HepG2 (cell line): ENCODE data around the gene OAS3. TPM values are rescaled to one million over a fixed set of nuclear protein-coding genes. Genes with fewer than 3 reads are reported as not detected.

Experiments used
- ATAC-seq: fragments of 200-7000 bp; cut with Tn5 transposase; 3 replicates; pipeline ENCODE4 v1.9.1; 2020; ENCODE audit warnings: mild to moderate bottlenecking, moderate library complexity
- BruUV-seq: library from RNA; stranded (reverse); fragments of 400-500 nt; replicated peaks from 2 replicates; lab custom pipeline; 2021; lab: Mats Ljungman, UMichigan
- CTCF ChIA-PET: fragments of 300-600 bp; formaldehyde crosslinking; extraction: SDS; loops from one replicate; lab custom pipeline; 2021; ENCODE audit warnings: low total read pairs, inconsistent platforms, low intra/inter-chr PET ratio; lab: Yijun Ruan, JAX
- POLR2A ChIA-PET: fragments of 350-600 bp; sonication (Branson Sonifier 250); formaldehyde crosslinking; loops from one replicate; lab custom pipeline; 2020; ENCODE audit warnings: antibody characterized with exemption, inconsistent platforms; lab: Yijun Ruan, JAX
- DNase-seq: peaks from one replicate; pipeline ENCODE4 v3.0.0-alpha.2; 2015; ENCODE audit warnings: low spot score
- FAIRE-seq: peaks from 3 replicates; lab custom pipeline; 2011; peaks lifted over from hg19 to GRCh38; lab: Jason Lieb, UNC
- H2AFZ ChIP-seq: one replicate; pipeline ENCODE4 v1.6.1; 2011; ENCODE audit warnings: low read length, inconsistent platforms
- H3K27ac ChIP-seq: fragments of 300-600 bp; 3 replicates; pipeline ENCODE4 v1.8.0; 2011; ENCODE audit warnings: mixed run types, mild to moderate bottlenecking, mixed read lengths, low read length, inconsistent platforms; ENCODE audit not compliant: insufficient read depth; ENCODE audit errors: extremely low read length
- H3K27me3 ChIP-seq, 2 experiments: fragments of 200-600 bp in 1 of 2; 2 replicates in 1 of 2; 3 replicates in 1 of 2; pipeline versions ENCODE4 v1.6.0 to v1.8.0; 2011; ENCODE audit warnings: low read length in 2 of 2, mild to moderate bottlenecking in 2 of 2, moderate library complexity in 2 of 2, inconsistent platforms in 1 of 2; ENCODE audit not compliant: insufficient read depth in 2 of 2, control insufficient read depth in 1 of 2
- H3K36me3 ChIP-seq, 2 experiments: fragments of 200-600 bp in 1 of 2; replicated peaks in 1 of 2; 2 replicates in 1 of 2; 3 replicates in 1 of 2; pipeline versions ENCODE4 v1.5.1 to v1.8.0; 2011; ENCODE audit warnings: low read length in 2 of 2, inconsistent platforms in 1 of 2; ENCODE audit not compliant: insufficient read depth in 2 of 2, control insufficient read depth in 1 of 2
- H3K4me1 ChIP-seq: 2 replicates; pipeline ENCODE4 v1.5.1; 2012; ENCODE audit warnings: low read length, inconsistent platforms; ENCODE audit not compliant: insufficient read depth
- H3K4me2 ChIP-seq: 2 replicates; pipeline ENCODE4 v1.6.0; 2011; ENCODE audit warnings: low read depth, low read length, inconsistent platforms
- H3K4me3 ChIP-seq, 3 experiments: fragments of 200-600 bp in 1 of 3; sonication (generic), shearing (Covaris generic) in 1 of 3; replicated peaks in 1 of 3; 2 replicates each; pipeline ENCODE4 v1.5.1; 2011 to 2016; ENCODE audit warnings: low read length in 3 of 3, inconsistent platforms in 2 of 3, low read depth in 2 of 3, mild to moderate bottlenecking in 2 of 3, control low read depth in 1 of 3, mixed read lengths in 1 of 3; ENCODE audit not compliant: insufficient read depth in 1 of 3
- H3K79me2 ChIP-seq: one replicate; pipeline ENCODE4 v1.6.1; 2011; ENCODE audit warnings: low read length, inconsistent platforms; ENCODE audit not compliant: insufficient read depth
- H3K9ac ChIP-seq: 2 replicates; pipeline ENCODE4 v1.6.0; 2011; ENCODE audit warnings: mild to moderate bottlenecking, low read depth, low read length, inconsistent platforms; ENCODE audit not compliant: insufficient read depth
- H3K9me3 ChIP-seq: 2 replicates; pipeline ENCODE4 v1.5.1; 2012; ENCODE audit warnings: mild to moderate bottlenecking, low read length
- H4K20me1 ChIP-seq: 2 replicates; pipeline ENCODE4 v1.6.0; 2011; ENCODE audit warnings: inconsistent platforms, mild to moderate bottlenecking, low read length, moderate library complexity; ENCODE audit not compliant: insufficient read depth
- ARID2 ChIP-seq: sonication (generic); formaldehyde crosslinking; IDR thresholded peaks from 2 replicates; pipeline ENCODE4 v1.8.1; 2022; ENCODE audit warnings: mild to moderate bottlenecking, missing genetic modification reagents, borderline replicate concordance
- KDM6A ChIP-seq: IDR thresholded peaks from 2 replicates; pipeline ENCODE4 v1.6.1; 2016; ENCODE audit warnings: low read depth
- ZNF326 ChIP-seq: sonication (generic); formaldehyde crosslinking; IDR thresholded peaks from 2 replicates; pipeline ENCODE4 v1.4.0; 2020; ENCODE audit warnings: missing genetic modification reagents, borderline replicate concordance
- WGBS: methylation state at CpG from one replicate; pipeline ENCODE4 v1.1.6; 2017; ENCODE audit warnings: low lambda C conversion rate; 5-methylcytosine and 5-hydroxymethylcytosine counted together
- in situ Hi-C: cut with HindIII; loops from 2 replicates; pipeline ENCODE4 v1.10.0; 2017; ENCODE audit warnings: low pct_unique_long_range_greater_than_20kb; ENCODE audit not compliant: extremely low pct_ligation_motif_present
- intact Hi-C: fragments of 100-400 bp; cut with micrococcal nuclease; formaldehyde crosslinking; loops from one replicate; pipeline ENCODE4 v1.10.0; 2022; ENCODE audit not compliant: unreplicated experiment
- polyA plus RNA-seq, 8 experiments: library from polyadenylated mRNA; depleted of rRNA in 3 of 8; stranded (reverse) in 7 of 8; unstranded in 1 of 8; fragments of >200 nt; fragmentation: Illumina TruSeq in 4 of 8; extraction: Trizol in 4 of 8; gene quantifications; 2 replicates each; pipeline versions ENCODE4 v1.2.1 to v1.2.3, GENCODE V29; 2011 to 2016; ENCODE audit warnings: low read depth in 4 of 8, missing spikeins in 1 of 8, mixed read lengths in 1 of 8; ENCODE audit not compliant: insufficient read depth in 1 of 8
- total RNA-seq, 5 experiments: library from RNA; depleted of rRNA; stranded (reverse); fragments of >200 nt; fragmentation: Illumina TruSeq; extraction: Trizol; gene quantifications; 2 replicates each; pipeline ENCODE4 v1.2.3, GENCODE V29; 2016; ENCODE audit warnings: low read depth in 1 of 5
- TF ChIP-seq, protein P1 (sequence below): fragments of 450-650 bp; IDR thresholded peaks from 2 replicates; pipeline ENCODE4 v1.6.1; 2016

The OAS3 gene
- total and polyA plus RNA-seq, 2 of the 13 experiments (the other 11 are each of a cell fraction or from before 2014, with no cell fraction given), result 4.8 to 10.5 TPM

DNA sequence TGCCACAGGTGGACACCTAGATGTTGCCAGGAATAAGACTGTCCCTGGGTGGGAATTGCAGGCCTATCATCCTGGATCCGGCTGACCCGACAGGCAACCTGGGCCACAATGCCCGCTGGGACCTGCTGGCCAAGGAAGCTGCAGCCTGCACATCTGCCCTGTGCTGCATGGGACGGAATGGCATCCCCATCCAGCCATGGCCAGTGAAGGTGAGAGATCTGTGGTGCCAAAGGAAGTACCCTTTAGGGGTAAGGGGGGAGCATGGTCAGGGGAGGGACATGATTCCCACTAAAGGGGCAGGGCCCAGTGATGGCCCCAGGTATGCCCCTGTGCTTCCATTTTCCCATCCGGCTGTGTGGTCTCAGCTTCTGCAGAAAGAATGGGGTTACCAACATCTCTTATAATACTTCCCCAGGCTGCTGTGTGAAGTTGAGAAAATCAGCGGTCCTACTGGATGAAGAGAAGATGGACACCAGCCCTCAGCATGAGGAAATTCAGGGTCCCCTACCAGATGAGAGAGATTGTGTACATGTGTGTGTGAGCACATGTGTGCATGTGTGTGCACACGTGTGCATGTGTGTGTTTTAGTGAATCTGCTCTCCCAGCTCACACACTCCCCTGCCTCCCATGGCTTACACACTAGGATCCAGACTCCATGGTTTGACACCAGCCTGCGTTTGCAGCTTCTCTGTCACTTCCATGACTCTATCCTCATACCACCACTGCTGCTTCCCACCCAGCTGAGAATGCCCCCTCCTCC lies 31.5 kb downstream of the OAS3 start:
- Histone ChIP-seq H3K36me3 (peaks cover 0 to 1% of the 10 kb centered on the region in 2 experiments; a peak in 2 of 5 replicates), H3K9ac (no peak overlapping the region), H3K4me3 (no peak overlapping the region), H3K79me2 (no peaks in the 10 kb centered on the region), H3K27me3 (no peaks in the 10 kb centered on the region), H3K4me1 (peaks cover 6% of the 10 kb centered on the region; the same call in 1 of the 2 replicates), H4K20me1 (no peaks in the 10 kb centered on the region), H3K9me3 (no peaks in the 10 kb centered on the region), H3K4me2 (no peak overlapping the region), H2AFZ (no peak overlapping the region), H3K27ac (no peak overlapping the region)
- no peak for ATAC-seq
- DNase-seq, result no peak
- in situ Hi-C loops (no loop called here), intact Hi-C loops (no loop called here)
- POLR2A ChIA-PET, result no interaction called here
- CTCF ChIA-PET, result no interaction called here
- TF ChIP-seq, protein P1, sequence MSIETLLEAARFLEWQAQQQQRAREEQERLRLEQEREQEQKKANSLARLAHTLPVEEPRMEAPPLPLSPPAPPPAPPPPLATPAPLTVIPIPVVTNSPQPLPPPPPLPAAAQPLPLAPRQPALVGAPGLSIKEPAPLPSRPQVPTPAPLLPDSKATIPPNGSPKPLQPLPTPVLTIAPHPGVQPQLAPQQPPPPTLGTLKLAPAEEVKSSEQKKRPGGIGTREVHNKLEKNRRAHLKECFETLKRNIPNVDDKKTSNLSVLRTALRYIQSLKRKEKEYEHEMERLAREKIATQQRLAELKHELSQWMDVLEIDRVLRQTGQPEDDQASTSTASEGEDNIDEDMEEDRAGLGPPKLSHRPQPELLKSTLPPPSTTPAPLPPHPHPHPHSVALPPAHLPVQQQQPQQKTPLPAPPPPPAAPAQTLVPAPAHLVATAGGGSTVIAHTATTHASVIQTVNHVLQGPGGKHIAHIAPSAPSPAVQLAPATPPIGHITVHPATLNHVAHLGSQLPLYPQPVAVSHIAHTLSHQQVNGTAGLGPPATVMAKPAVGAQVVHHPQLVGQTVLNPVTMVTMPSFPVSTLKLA, result peak; percentile 92
- TF ChIP-seq ZNF326 (CRISPR knock-in tag), result no peak
- 77% methylated on average over 3 of the region's 8 CpGs for WGBS
- no peak for FAIRE-seq
- no TSS peak for BruUV-seq

DNA sequence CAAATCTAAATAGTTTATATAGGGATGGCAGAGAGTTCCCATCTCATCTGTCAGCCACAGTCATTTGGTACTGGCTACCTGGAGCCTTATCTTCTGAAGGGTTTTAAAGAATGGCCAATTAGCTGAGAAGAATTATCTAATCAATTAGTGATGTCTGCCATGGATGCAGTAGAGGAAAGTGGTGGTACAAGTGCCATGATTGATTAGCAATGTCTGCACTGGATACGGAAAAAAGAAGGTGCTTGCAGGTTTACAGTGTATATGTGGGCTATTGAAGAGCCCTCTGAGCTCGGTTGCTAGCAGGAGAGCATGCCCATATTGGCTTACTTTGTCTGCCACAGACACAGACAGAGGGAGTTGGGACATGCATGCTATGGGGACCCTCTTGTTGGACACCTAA lies 32.1 kb downstream of the OAS3 start:
- no peak overlapping the region for H3K4me2 ChIP-seq
- H3K9ac ChIP-seq, result no peak overlapping the region
- H3K27ac ChIP-seq, result no peak overlapping the region
- H3K27me3 ChIP-seq, result peaks cover 0 to 2% of the 10 kb centered on the region in 2 experiments; a peak in 1 of 5 replicates
- peaks cover 0 to 1% of the 10 kb centered on the region in 2 experiments; a peak in 2 of 5 replicates for H3K36me3 ChIP-seq
- no peaks in the 10 kb centered on the region for H3K79me2 ChIP-seq
- ChIA-PET CTCF (no interaction called here), POLR2A (no interaction called here)
- WGBS, result 85% methylated on average over 2 of the region's 2 CpGs
- BruUV-seq, result no TSS peak
- H3K4me3 ChIP-seq, result no peak overlapping the region
- no peak for TF ChIP-seq KDM6A (CRISPR knock-in tag)
- TF ChIP-seq ARID2 (CRISPR knock-in tag), result no peak
- no peak overlapping the region for H2AFZ ChIP-seq
- intact Hi-C loops, result no loop called here
- in situ Hi-C loops, result no loop called here
- no peaks in the 10 kb centered on the region for H3K9me3 ChIP-seq
- FAIRE-seq (no peak), ATAC-seq (no peak), DNase-seq (no peak)
- no peaks in the 10 kb centered on the region for H4K20me1 ChIP-seq
- H3K4me1 ChIP-seq, result peaks cover 6% of the 10 kb centered on the region; the same call in 1 of the 2 replicates
